Adrenal gland (tissue), 5 donors: ENCODE data around the gene EMC8.

ENCODE experiments used
- CTCF ChIP-seq, 6 experiments: fragments of 450-650 bp in 4 of 6; fragments of 200-600 bp in 2 of 6; sonication (generic) in 1 of 6; IDR thresholded peaks; 1 replicate in 5 of 6; 2 replicates in 1 of 6; pipeline versions ENCODE4 v1.5.1 to v1.8.0; 2016 to 2021; ENCODE audit warnings: antibody characterized with exemption in 6 of 6, mild to moderate bottlenecking in 2 of 6, moderate library complexity in 1 of 6
- POLR2A ChIP-seq, 2 donors: fragments of 450-650 bp; IDR thresholded peaks; one replicate each; pipeline ENCODE4 v1.6.1; 2017; ENCODE audit warnings: antibody characterized with exemption in 2 of 2, mild to moderate bottlenecking in 2 of 2, moderate library complexity in 1 of 2
- donor health status: DM: no; HTN: no; CAD: no.

- TF ChIP-seq CTCF (IDR thresholded peaks at IDR 0.05) (no peak), POLR2A (IDR thresholded peaks at IDR 0.05) (no peak)
Measured at GRCh38 chr16:85759136-85759535, 40.2 kb downstream of the EMC8 start.
